ENCODE measurements around the gene JMJD8.

JMJD8 gene

GRCh38 chr16:687499-687898 lies 3.4 kb upstream of the JMJD8 start:
- DNase-seq, result no peak

- no peak for DNase-seq
These were observed 2.5 kb upstream of the JMJD8 start for GRCh38 chr16:686459-687260.

GRCh38 chr16:685967-686366 lies 1.8 kb upstream of the JMJD8 start:
- no peak for DNase-seq

- DNase-seq, result peak; percentile 72
These were observed 995 bp upstream of the JMJD8 start for GRCh38 chr16:684961-685696.

GRCh38 chr16:683396-684070 lies 601 bp downstream of the JMJD8 start:
- no peak for DNase-seq

GRCh38 chr16:682493-683395 lies 1.4 kb downstream of the JMJD8 start:
- DNase-seq, result no peak

GRCh38 chr16:681746-682427 lies 2.2 kb downstream of the JMJD8 start:
- no peak for DNase-seq

GRCh38 chr16:680967-681745 lies 3.0 kb downstream of the JMJD8 start:
- DNase-seq, result no peak

GRCh38 chr16:680625-680945 lies 3.5 kb downstream of the JMJD8 start:
- DNase-seq, result no peak

- no peak for DNase-seq
These were observed 4.1 kb downstream of the JMJD8 start, which contains the start of gene STUB1 for GRCh38 chr16:679814-680624. STUB1 (plus strand) TSS chr16:680410; CDS start chr16:680526, 116 bp downstream.

GRCh38 chr16:678858-679813 lies 5.0 kb downstream of the JMJD8 start:
- DNase-seq, result no peak

GRCh38 chr16:678209-678857 lies 5.8 kb downstream of the JMJD8 start:
- DNase-seq, result no peak

- DNase-seq, result no peak
These were observed 6.6 kb downstream of the JMJD8 start for GRCh38 chr16:677316-678190.

GRCh38 chr16:676913-677312 lies 7.2 kb downstream of the JMJD8 start:
- peak; percentile 82 for DNase-seq

GRCh38 chr16:676565-676902 lies 7.6 kb downstream of the JMJD8 start:
- DNase-seq, result no peak

GRCh38 chr16:675884-676564 lies 8.1 kb downstream of the JMJD8 start:
- DNase-seq, result no peak
